ENCODE data around the gene UCK2.
"Not testable (repeated sequence)": the region's sequence is repeated elsewhere in the genome, so short reads cannot be mapped to it uniquely, and the experiment has no call there.

Gene UCK2

GRCh38 chr1:165827268-165828102 lies at the start of gene UCK2:
Gene UCK2 (plus strand): TSS chr1:165827614. CDS start chr1:165827834, 220 bp downstream.
- H3K36me3 ChIP-seq (replicated peaks; ENCODE audit: low read depth, low read length), result no peaks in the 10 kb centered on the region
- H3K4me3 ChIP-seq (ENCODE audit: low read length), result peak within 1 kb of the TSS; percentile 84
- H3K9ac ChIP-seq (ENCODE audit: low read length), result peak within 1 kb of the TSS; percentile 87
- peak within 1 kb of the TSS; percentile 74 for H3K27ac ChIP-seq (ENCODE audit: low read length)
- no peaks in the 10 kb centered on the region for H3K9me3 ChIP-seq (ENCODE audit: insufficient read depth, low read length)
- TF ChIP-seq EZH2phosphoT487 (IDR thresholded peaks at IDR 0.05; ENCODE audit: low read depth) (no peak), CTCF (IDR thresholded peaks at IDR 0.05; ENCODE audit: low read depth, low read length) (0 out of 2 replicates have a peak, but pooled peaks have one; percentile 7)
- peak within 1 kb of the TSS; percentile 93 for H3K4me2 ChIP-seq (ENCODE audit: low read length)
- no peaks in the 10 kb centered on the region for H3K27me3 ChIP-seq (ENCODE audit: low read depth, low read length)
- H3K4me1 ChIP-seq (ENCODE audit: low read length), result peaks cover 22% of the 10 kb centered on the region
- peak within 1 kb of the TSS; percentile 52 for H2AFZ ChIP-seq (ENCODE audit: low read depth, low read length)
- H4K20me1 ChIP-seq (ENCODE audit: insufficient read depth, low read length), result peaks cover 12% of the 10 kb centered on the region; the same call in 1 of the 2 replicates
- H3K79me2 ChIP-seq (ENCODE audit: low read length), result peaks cover 51% of the 10 kb centered on the region

GRCh38 chr1:165778197-165778596 lies 49.2 kb upstream of the UCK2 start:
- H3K9ac ChIP-seq (ENCODE audit: low read length); H3K4me2 ChIP-seq (ENCODE audit: low read length); H3K4me1 ChIP-seq (ENCODE audit: low read length); H3K27me3 ChIP-seq (ENCODE audit: low read depth, low read length); H3K9me3 ChIP-seq (ENCODE audit: insufficient read depth, low read length); H4K20me1 ChIP-seq (ENCODE audit: insufficient read depth, low read length); H2AFZ ChIP-seq (ENCODE audit: low read depth, low read length); H3K27ac ChIP-seq (ENCODE audit: low read length); H3K4me3 ChIP-seq (ENCODE audit: low read length); H3K79me2 ChIP-seq (ENCODE audit: low read length); H3K36me3 ChIP-seq (replicated peaks; ENCODE audit: low read depth, low read length): not testable (repeated sequence)

GRCh38 chr1:165783519-165783918 lies 43.9 kb upstream of the UCK2 start:
- H3K4me2 ChIP-seq (ENCODE audit: low read length); H3K79me2 ChIP-seq (ENCODE audit: low read length); H3K9me3 ChIP-seq (ENCODE audit: insufficient read depth, low read length): not testable (repeated sequence)

GRCh38 chr1:165787741-165788140 lies 39.7 kb upstream of the UCK2 start:
- peaks cover 5% of the 10 kb centered on the region; the same call in 1 of the 2 replicates for H3K27me3 ChIP-seq (ENCODE audit: low read depth, low read length)
- no peak overlapping the region for H2AFZ ChIP-seq (ENCODE audit: low read depth, low read length)
- H3K4me1 ChIP-seq (ENCODE audit: low read length), result no peaks in the 10 kb centered on the region
- H3K4me2 ChIP-seq (ENCODE audit: low read length), result no peak overlapping the region
- no peaks in the 10 kb centered on the region for H3K36me3 ChIP-seq (replicated peaks; ENCODE audit: low read depth, low read length)
- H3K27ac ChIP-seq (ENCODE audit: low read length), result no peak overlapping the region
- no peak overlapping the region for H3K9ac ChIP-seq (ENCODE audit: low read length)
- H4K20me1 ChIP-seq (ENCODE audit: insufficient read depth, low read length), result no peaks in the 10 kb centered on the region
- H3K79me2 ChIP-seq (ENCODE audit: low read length), result no peaks in the 10 kb centered on the region
- H3K4me3 ChIP-seq (ENCODE audit: low read length), result no peak overlapping the region
- TF ChIP-seq CTCF (IDR thresholded peaks at IDR 0.05; ENCODE audit: low read depth, low read length) (no peak), EZH2phosphoT487 (IDR thresholded peaks at IDR 0.05; ENCODE audit: low read depth) (no peak)
- no peaks in the 10 kb centered on the region for H3K9me3 ChIP-seq (ENCODE audit: insufficient read depth, low read length)

More at GRCh38 chr1:165783519-165783918, 43.9 kb upstream of the UCK2 start:
- not testable (repeated sequence) for H3K9ac ChIP-seq (ENCODE audit: low read length); H3K4me3 ChIP-seq (ENCODE audit: low read length); H3K27me3 ChIP-seq (ENCODE audit: low read depth, low read length); H3K27ac ChIP-seq (ENCODE audit: low read length); H4K20me1 ChIP-seq (ENCODE audit: insufficient read depth, low read length); H3K4me1 ChIP-seq (ENCODE audit: low read length); H3K36me3 ChIP-seq (replicated peaks; ENCODE audit: low read depth, low read length); H2AFZ ChIP-seq (ENCODE audit: low read depth, low read length)

GRCh38 chr1:165793951-165794350 lies 33.5 kb upstream of the UCK2 start:
- Histone ChIP-seq H3K4me1 (ENCODE audit: low read length) (no peaks in the 10 kb centered on the region), H3K27ac (ENCODE audit: low read length) (no peak overlapping the region), H3K9ac (ENCODE audit: low read length) (no peak overlapping the region), H3K36me3 (replicated peaks; ENCODE audit: low read depth, low read length) (no peaks in the 10 kb centered on the region), H2AFZ (ENCODE audit: low read depth, low read length) (no peak overlapping the region), H3K79me2 (ENCODE audit: low read length) (no peaks in the 10 kb centered on the region), H3K27me3 (ENCODE audit: low read depth, low read length) (peaks cover 8% of the 10 kb centered on the region), H3K4me3 (ENCODE audit: low read length) (no peak overlapping the region), H3K4me2 (ENCODE audit: low read length) (no peak overlapping the region), H3K9me3 (ENCODE audit: insufficient read depth, low read length) (no peaks in the 10 kb centered on the region), H4K20me1 (ENCODE audit: insufficient read depth, low read length) (no peaks in the 10 kb centered on the region)
- TF ChIP-seq EZH2phosphoT487 (IDR thresholded peaks at IDR 0.05; ENCODE audit: low read depth), result no peak
- no peak for TF ChIP-seq CTCF (IDR thresholded peaks at IDR 0.05; ENCODE audit: low read depth, low read length)
